Esophagus squamous epithelium (tissue), 4 donors: ENCODE data around the gene PGLYRP3.

Source experiments
- CTCF ChIP-seq, 6 experiments: fragments of 450-650 bp in 4 of 6; fragments of 200-600 bp in 2 of 6; sonication (generic) in 2 of 6; IDR thresholded peaks; one replicate each; pipeline ENCODE4 v1.5.1; 2016 to 2019; ENCODE audit warnings: antibody characterized with exemption in 6 of 6, mild to moderate bottlenecking in 4 of 6, moderate library complexity in 4 of 6
- POLR2A ChIP-seq, 4 donors: fragments of 450-650 bp; IDR thresholded peaks; one replicate each; pipeline ENCODE4 v1.6.1; 2017; ENCODE audit warnings: antibody characterized with exemption in 4 of 4, mild to moderate bottlenecking in 4 of 4, moderate library complexity in 3 of 4

- TF ChIP-seq POLR2A (IDR thresholded peaks at IDR 0.05) (no peak), CTCF (IDR thresholded peaks at IDR 0.05) (peak in 1 of 6 experiments; percentile 3)
Observed at GRCh38 chr1:153348511-153349362, 36.0 kb upstream of the PGLYRP3 start, which contains the start of gene PGLYRP4.
